Loucy (cell line): ENCODE results near the gene DNLZ.

Experiments
- H2AFZ ChIP-seq: fragments of 200-600 bp; sonication (generic); 2 replicates; pipeline ENCODE4 v1.6.0; 2016; ENCODE audit warnings: antibody characterized with exemption, mild to moderate bottlenecking, low read length, moderate library complexity
- H3F3A ChIP-seq: fragments of 200-600 bp; 2 replicates; pipeline ENCODE4 v1.6.0; 2016; ENCODE audit warnings: antibody characterized with exemption, low read depth, mild to moderate bottlenecking
- H3K27me3 ChIP-seq: fragments of 200-600 bp; sonication (generic); 2 replicates; pipeline ENCODE4 v1.6.1; 2014; ENCODE audit warnings: low read length, mild to moderate bottlenecking; ENCODE audit not compliant: insufficient read depth, poor library complexity, severe bottlenecking
- H3K36me3 ChIP-seq: fragments of 200-600 bp; sonication (generic); 2 replicates; pipeline ENCODE4 v1.6.1; 2016; ENCODE audit warnings: low read length; ENCODE audit not compliant: insufficient read depth
- H3K4me1 ChIP-seq: fragments of 200-600 bp; sonication (generic); 2 replicates; pipeline ENCODE4 v1.5.1; 2014; ENCODE audit warnings: low read length, mild to moderate bottlenecking; ENCODE audit not compliant: insufficient read depth, poor library complexity, severe bottlenecking
- H3K4me2 ChIP-seq: fragments of 200-600 bp; sonication (generic); 2 replicates; pipeline ENCODE4 v1.6.0; 2014; ENCODE audit warnings: antibody characterized with exemption, low read length, low read depth, mild to moderate bottlenecking; ENCODE audit not compliant: poor library complexity, severe bottlenecking
- H3K4me3 ChIP-seq: fragments of 200-600 bp; sonication (generic); 2 replicates; pipeline ENCODE4 v1.5.1; 2014; ENCODE audit warnings: low read length, mild to moderate bottlenecking, mixed read lengths; ENCODE audit not compliant: poor library complexity, severe bottlenecking
- H3K79me2 ChIP-seq: fragments of 200-600 bp; sonication (generic); 2 replicates; pipeline ENCODE4 v1.6.1; 2014; ENCODE audit warnings: low read length; ENCODE audit not compliant: insufficient read depth
- H3K9ac ChIP-seq: fragments of 200-600 bp; sonication (generic); 2 replicates; pipeline ENCODE4 v1.6.0; 2014; ENCODE audit warnings: mild to moderate bottlenecking, low read depth, low read length, moderate library complexity; ENCODE audit not compliant: poor library complexity, severe bottlenecking
- H3K9me2 ChIP-seq: fragments of 200-600 bp; sonication (generic); replicated peaks from 2 replicates; pipeline ENCODE4 v1.6.1; 2016; ENCODE audit warnings: low read depth, low read length, mixed read lengths
- H3K9me3 ChIP-seq: fragments of 200-600 bp; sonication (generic); 2 replicates; pipeline ENCODE4 v1.6.1; 2014; ENCODE audit warnings: mild to moderate bottlenecking, antibody characterized with exemption, low read length, low read depth; ENCODE audit not compliant: insufficient read depth
- H4K20me1 ChIP-seq: fragments of 200-600 bp; sonication (generic); 2 replicates; pipeline ENCODE4 v1.6.0; 2014; ENCODE audit warnings: antibody characterized with exemption, low read length, mild to moderate bottlenecking; ENCODE audit not compliant: insufficient read depth, poor library complexity, severe bottlenecking
- EZH2phosphoT487 ChIP-seq: fragments of 200-600 bp; IDR thresholded peaks from 2 replicates; pipeline ENCODE4 v1.6.1; 2018; ENCODE audit warnings: antibody characterized with exemption, mild to moderate bottlenecking, moderate library complexity, borderline replicate concordance
- TF ChIP-seq, protein P1 (sequence below): fragments of 200-600 bp; sonication (generic); conservative IDR thresholded peaks from 2 replicates; pipeline ENCODE4 v1.5.1; 2014; ENCODE audit warnings: mild to moderate bottlenecking, antibody characterized with exemption, low read length

The DNLZ gene

DNA sequence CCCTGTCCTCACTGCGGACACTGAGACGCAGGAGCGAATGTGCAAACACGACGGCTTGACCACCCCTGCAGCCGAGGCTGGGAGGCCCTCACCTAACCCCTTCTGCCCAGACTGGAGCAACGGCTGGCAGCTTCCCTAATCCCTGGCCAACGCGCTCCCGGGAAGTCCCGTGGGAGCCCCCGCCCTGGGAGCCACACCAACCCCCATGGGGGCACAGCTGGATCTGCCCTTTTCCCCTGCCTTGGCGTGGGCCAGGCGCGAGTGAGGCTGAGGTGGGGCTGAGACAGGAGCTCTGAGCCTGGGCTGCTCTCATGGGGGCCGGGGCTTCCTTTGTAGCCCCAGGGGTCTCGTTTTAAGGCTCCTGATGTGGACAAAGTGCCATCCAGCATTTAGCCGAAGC lies 4.6 kb upstream of the DNLZ start:
- Histone ChIP-seq H3F3A (no peaks in the 10 kb centered on the region), H4K20me1 (no peaks in the 10 kb centered on the region), H3K9me2 (no peaks in the 10 kb centered on the region), H3K36me3 (no peaks in the 10 kb centered on the region), H3K9me3 (no peaks in the 10 kb centered on the region), H3K9ac (no peak overlapping the region), H3K27me3 (no peaks in the 10 kb centered on the region), H3K79me2 (no peaks in the 10 kb centered on the region), H3K4me3 (no peak overlapping the region), H2AFZ (no peak overlapping the region), H3K4me2 (no peak overlapping the region), H3K4me1 (no peaks in the 10 kb centered on the region)
- TF ChIP-seq, protein P1, sequence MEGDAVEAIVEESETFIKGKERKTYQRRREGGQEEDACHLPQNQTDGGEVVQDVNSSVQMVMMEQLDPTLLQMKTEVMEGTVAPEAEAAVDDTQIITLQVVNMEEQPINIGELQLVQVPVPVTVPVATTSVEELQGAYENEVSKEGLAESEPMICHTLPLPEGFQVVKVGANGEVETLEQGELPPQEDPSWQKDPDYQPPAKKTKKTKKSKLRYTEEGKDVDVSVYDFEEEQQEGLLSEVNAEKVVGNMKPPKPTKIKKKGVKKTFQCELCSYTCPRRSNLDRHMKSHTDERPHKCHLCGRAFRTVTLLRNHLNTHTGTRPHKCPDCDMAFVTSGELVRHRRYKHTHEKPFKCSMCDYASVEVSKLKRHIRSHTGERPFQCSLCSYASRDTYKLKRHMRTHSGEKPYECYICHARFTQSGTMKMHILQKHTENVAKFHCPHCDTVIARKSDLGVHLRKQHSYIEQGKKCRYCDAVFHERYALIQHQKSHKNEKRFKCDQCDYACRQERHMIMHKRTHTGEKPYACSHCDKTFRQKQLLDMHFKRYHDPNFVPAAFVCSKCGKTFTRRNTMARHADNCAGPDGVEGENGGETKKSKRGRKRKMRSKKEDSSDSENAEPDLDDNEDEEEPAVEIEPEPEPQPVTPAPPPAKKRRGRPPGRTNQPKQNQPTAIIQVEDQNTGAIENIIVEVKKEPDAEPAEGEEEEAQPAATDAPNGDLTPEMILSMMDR, result no peak
- no peak for TF ChIP-seq EZH2phosphoT487

DNA sequence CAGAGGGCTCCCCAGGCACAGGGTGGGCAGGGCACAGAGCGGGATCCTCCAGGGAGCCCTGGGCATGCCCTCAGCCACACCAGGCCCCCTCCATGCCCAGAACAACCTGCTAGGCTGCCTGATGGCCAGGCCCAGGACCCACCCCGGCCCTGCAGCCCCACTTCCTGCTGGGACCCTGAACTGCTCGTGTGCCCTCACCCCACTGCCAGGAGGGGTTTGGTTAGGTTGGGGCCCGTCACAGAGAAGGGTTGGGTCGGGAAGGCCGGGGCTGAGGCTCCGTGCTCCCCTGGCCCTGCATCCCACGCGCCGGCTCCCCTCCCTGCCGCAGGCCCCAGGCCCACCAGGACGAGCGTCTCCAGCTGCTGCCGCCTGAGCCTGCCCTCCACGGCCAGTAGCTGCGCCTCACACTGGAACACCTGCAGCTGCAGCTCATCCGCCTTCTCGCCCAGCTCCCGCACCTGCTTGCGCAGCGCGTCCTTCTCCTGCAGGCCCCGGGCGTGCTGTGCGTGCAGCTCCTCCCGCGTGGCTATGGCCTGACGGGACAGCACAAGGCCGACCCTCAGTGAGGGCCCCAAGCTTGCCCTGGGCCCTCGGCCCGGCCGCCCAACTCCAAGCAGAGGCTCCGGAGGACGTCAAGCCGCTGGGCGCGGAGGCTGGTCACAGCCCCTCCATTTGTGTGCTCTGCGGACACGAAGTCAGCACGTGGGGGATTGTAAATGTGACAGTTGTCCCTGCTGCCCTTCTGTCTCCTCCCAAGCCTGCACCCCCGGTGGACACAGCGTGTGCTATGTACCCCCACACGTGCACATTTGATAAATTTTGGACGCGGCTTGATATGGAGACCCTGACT lies 4.0 kb upstream of the DNLZ start:
- no peak for TF ChIP-seq EZH2phosphoT487
- TF ChIP-seq, protein P1, result no peak
- no peaks in the 10 kb centered on the region for H3K27me3 ChIP-seq
- H4K20me1 ChIP-seq, result peaks cover 5% of the 10 kb centered on the region
- no peak overlapping the region for H3K9ac ChIP-seq
- H3K9me2 ChIP-seq, result no peaks in the 10 kb centered on the region
- no peaks in the 10 kb centered on the region for H3F3A ChIP-seq
- no peaks in the 10 kb centered on the region for H3K36me3 ChIP-seq
- H3K4me1 ChIP-seq, result peaks cover 4% of the 10 kb centered on the region
- no peak overlapping the region for H3K4me2 ChIP-seq
- no peaks in the 10 kb centered on the region for H3K9me3 ChIP-seq
- H3K79me2 ChIP-seq, result no peaks in the 10 kb centered on the region
- no peak overlapping the region for H2AFZ ChIP-seq
- no peak overlapping the region for H3K4me3 ChIP-seq

DNA sequence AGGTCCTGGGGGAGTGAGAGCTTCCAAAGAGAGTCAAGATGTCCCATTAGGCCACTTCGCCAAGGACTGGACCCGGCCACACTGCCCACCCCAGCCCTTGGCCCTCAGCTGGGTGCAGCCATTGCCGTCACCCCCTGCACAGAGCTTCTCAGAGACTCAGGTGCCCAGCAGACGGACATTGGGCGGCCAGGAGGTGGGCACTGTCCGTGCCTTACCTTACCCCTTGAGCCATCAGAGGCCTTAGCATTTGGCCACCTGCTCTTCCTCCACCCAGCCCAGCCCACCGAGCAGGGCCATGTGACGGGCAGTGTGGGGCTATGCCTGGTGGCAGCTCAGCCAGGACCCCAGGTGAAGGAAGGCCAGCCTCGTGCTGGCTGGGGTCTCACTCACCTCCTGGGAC lies 3.3 kb upstream of the DNLZ start:
- no peak overlapping the region for H3K9ac ChIP-seq
- H3K4me1 ChIP-seq, result peaks cover 6% of the 10 kb centered on the region

More for the DNA sequence above, 3.3 kb upstream of the DNLZ start:
- Histone ChIP-seq H2AFZ (no peak overlapping the region), H3K4me2 (no peak overlapping the region), H3K9me2 (no peaks in the 10 kb centered on the region), H3K4me3 (no peak overlapping the region), H4K20me1 (peaks cover 7% of the 10 kb centered on the region), H3K9me3 (no peaks in the 10 kb centered on the region), H3K36me3 (no peaks in the 10 kb centered on the region), H3K27me3 (no peaks in the 10 kb centered on the region), H3K79me2 (no peaks in the 10 kb centered on the region), H3F3A (no peaks in the 10 kb centered on the region)
- TF ChIP-seq, protein P1, result no peak
- no peak for TF ChIP-seq EZH2phosphoT487
